OCI-LY7 (cell line): ENCODE data around the gene STXBP6. TPM values are rescaled to one million over a fixed set of nuclear protein-coding genes. Genes with fewer than 3 reads are reported as not detected.

Experiments used
- BruUV-seq: library from RNA; stranded (reverse); fragments of 400-500 nt; replicated peaks from 2 replicates; lab custom pipeline; 2021; lab: Mats Ljungman, UMichigan
- CTCF ChIA-PET: fragments of 300-600 bp; sonication (Branson Sonifier 250); formaldehyde crosslinking; loops from one replicate; lab custom pipeline; 2022; ENCODE audit warnings: antibody characterized with exemption; ENCODE audit not compliant: unreplicated experiment; lab: Charles Lee
- POLR2A ChIA-PET: fragments of 300-600 bp; sonication (Branson Sonifier 250); formaldehyde crosslinking; loops from one replicate; lab custom pipeline; 2022; ENCODE audit warnings: antibody characterized with exemption; lab: Charles Lee
- DNase-seq: peaks from one replicate; pipeline ENCODE4 v3.0.0-alpha.2; 2015; ENCODE audit warnings: low spot score
- H2AFZ ChIP-seq: fragments of 200-600 bp; sonication (generic), shearing (Covaris generic); 2 replicates; pipeline ENCODE4 v1.6.1; 2014; ENCODE audit warnings: mild to moderate bottlenecking, antibody characterized with exemption, low read length, moderate library complexity
- H3K27ac ChIP-seq: fragments of 200-600 bp; sonication (generic); 2 replicates; pipeline ENCODE4 v1.5.1; 2014; ENCODE audit warnings: mixed run types, low read depth, mild to moderate bottlenecking, moderate library complexity, low read length, inconsistent platforms; ENCODE audit not compliant: poor library complexity, severe bottlenecking
- H3K36me3 ChIP-seq: fragments of 200-600 bp; sonication (generic); 2 replicates; pipeline ENCODE4 v1.6.1; 2014; ENCODE audit warnings: mild to moderate bottlenecking, antibody characterized with exemption, low read length, moderate library complexity, mixed read lengths; ENCODE audit not compliant: insufficient read depth
- H3K4me1 ChIP-seq: fragments of 200-600 bp; sonication (generic); 2 replicates; pipeline ENCODE4 v1.5.1; 2014; ENCODE audit warnings: mild to moderate bottlenecking, low read length; ENCODE audit not compliant: insufficient read depth, poor library complexity, severe bottlenecking
- H3K4me2 ChIP-seq: fragments of 200-600 bp; sonication (generic); 2 replicates; pipeline ENCODE4 v1.6.1; 2014; ENCODE audit warnings: mild to moderate bottlenecking, low read length
- H3K4me3 ChIP-seq: fragments of 200-600 bp; sonication (generic); 2 replicates; pipeline ENCODE4 v1.5.1; 2014; ENCODE audit warnings: mild to moderate bottlenecking, low read depth, low read length; ENCODE audit not compliant: poor library complexity, severe bottlenecking
- H3K79me2 ChIP-seq: fragments of 200-600 bp; sonication (generic); 2 replicates; pipeline ENCODE4 v1.6.1; 2016; ENCODE audit warnings: low read depth, mild to moderate bottlenecking, low read length, moderate library complexity, mixed read lengths; ENCODE audit not compliant: insufficient read depth
- H3K9me2 ChIP-seq: fragments of 200-600 bp; sonication (generic); 2 replicates; pipeline ENCODE4 v1.6.1; 2016; ENCODE audit warnings: mild to moderate bottlenecking, low read length, mixed read lengths; ENCODE audit not compliant: insufficient read depth
- H3K9me3 ChIP-seq: fragments of 200-600 bp; sonication (generic); 2 replicates; pipeline ENCODE4 v1.6.1; 2014; ENCODE audit warnings: mild to moderate bottlenecking, mixed run types, low read length, mixed read lengths
- H4K20me1 ChIP-seq: fragments of 200-600 bp; sonication (generic); 2 replicates; pipeline ENCODE4 v1.6.1; 2014; ENCODE audit warnings: mild to moderate bottlenecking, antibody characterized with exemption, low read length, moderate library complexity, mixed read lengths; ENCODE audit not compliant: insufficient read depth
- EZH2phosphoT487 ChIP-seq: fragments of 200-600 bp; sonication (generic); IDR thresholded peaks from 2 replicates; pipeline ENCODE4 v1.6.1; 2018; ENCODE audit warnings: low read depth, borderline replicate concordance, mild to moderate bottlenecking, mixed run types, antibody characterized with exemption, low read length, moderate library complexity, mixed read lengths
- intact Hi-C: fragments of 100-400 bp; cut with micrococcal nuclease; formaldehyde crosslinking; loops from one replicate; pipeline ENCODE4 v1.10.0; 2022; ENCODE audit not compliant: unreplicated experiment
- total RNA-seq, 2 experiments: library from RNA; depleted of rRNA in 1 of 2; stranded (reverse); fragments of >200 nt in 1 of 2; shearing (Covaris generic) in 1 of 2; gene quantifications; 2 replicates each; pipeline ENCODE4 v1.2.3, GENCODE V29; 2014 to 2022
- TF ChIP-seq, protein P1 (sequence below): fragments of 200-600 bp; sonication (generic); conservative IDR thresholded peaks from 2 replicates; pipeline ENCODE4 v1.5.1; 2014; ENCODE audit warnings: mild to moderate bottlenecking, antibody characterized with exemption, low read length, moderate library complexity, mixed read lengths

Gene STXBP6
- total RNA-seq, 2 experiments from 2014 or later = 0.48 TPM; not detected in 1

DNA sequence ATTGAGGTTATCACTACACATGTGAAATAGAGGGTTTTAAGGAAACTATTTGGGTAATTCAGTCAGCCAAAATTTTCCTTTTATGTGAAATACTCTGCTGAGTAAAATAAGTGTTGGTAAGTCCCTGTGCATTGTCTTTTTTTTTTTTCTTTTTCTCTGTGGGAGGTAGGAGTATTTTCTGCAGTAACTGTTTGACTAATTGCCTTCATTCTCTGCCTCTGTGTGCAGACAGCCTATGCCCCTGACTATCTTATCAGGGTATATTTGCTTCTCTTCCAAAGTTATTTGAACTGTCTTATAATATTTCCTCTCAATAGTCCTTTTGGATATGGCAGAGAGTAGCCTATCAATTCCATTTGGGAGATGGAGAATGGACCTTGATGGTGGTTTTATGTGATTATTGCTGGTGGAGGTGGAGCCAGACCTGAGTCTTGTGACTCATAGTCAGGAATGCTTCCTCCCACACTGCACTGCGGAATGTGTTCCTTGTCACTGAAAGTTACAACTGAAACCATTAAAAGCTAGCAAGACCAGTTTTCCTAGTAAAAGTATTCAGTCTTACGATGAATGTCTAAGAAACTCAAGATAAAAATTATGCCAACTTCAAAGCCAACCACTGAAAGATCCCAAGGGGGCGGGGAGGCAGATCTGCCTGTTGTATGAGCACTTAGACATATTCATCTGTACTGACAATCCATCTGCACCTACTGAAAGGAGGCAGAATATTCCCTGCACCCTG is 40.9 kb upstream of the STXBP6 start:
- Histone ChIP-seq H3K27ac (no peak overlapping the region), H2AFZ (no peak overlapping the region), H3K9me3 (no peaks in the 10 kb centered on the region), H4K20me1 (no peaks in the 10 kb centered on the region), H3K79me2 (no peaks in the 10 kb centered on the region), H3K4me3 (no peak overlapping the region), H3K36me3 (no peaks in the 10 kb centered on the region), H3K4me2 (no peak overlapping the region), H3K4me1 (no peaks in the 10 kb centered on the region), H3K9me2 (no peaks in the 10 kb centered on the region)
- no TSS peak for BruUV-seq
- intact Hi-C loops = no loop called here
- DNase-seq = no peak
- POLR2A ChIA-PET = interaction anchor here (0.6 kb wide), 1 partner anchor 54 kb away, joined by 3 read pairs; no protein-coding TSS in a partner anchor
- TF ChIP-seq EZH2phosphoT487 = no peak
- TF ChIP-seq, protein P1, sequence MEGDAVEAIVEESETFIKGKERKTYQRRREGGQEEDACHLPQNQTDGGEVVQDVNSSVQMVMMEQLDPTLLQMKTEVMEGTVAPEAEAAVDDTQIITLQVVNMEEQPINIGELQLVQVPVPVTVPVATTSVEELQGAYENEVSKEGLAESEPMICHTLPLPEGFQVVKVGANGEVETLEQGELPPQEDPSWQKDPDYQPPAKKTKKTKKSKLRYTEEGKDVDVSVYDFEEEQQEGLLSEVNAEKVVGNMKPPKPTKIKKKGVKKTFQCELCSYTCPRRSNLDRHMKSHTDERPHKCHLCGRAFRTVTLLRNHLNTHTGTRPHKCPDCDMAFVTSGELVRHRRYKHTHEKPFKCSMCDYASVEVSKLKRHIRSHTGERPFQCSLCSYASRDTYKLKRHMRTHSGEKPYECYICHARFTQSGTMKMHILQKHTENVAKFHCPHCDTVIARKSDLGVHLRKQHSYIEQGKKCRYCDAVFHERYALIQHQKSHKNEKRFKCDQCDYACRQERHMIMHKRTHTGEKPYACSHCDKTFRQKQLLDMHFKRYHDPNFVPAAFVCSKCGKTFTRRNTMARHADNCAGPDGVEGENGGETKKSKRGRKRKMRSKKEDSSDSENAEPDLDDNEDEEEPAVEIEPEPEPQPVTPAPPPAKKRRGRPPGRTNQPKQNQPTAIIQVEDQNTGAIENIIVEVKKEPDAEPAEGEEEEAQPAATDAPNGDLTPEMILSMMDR = no peak
- CTCF ChIA-PET = no interaction called here

DNA sequence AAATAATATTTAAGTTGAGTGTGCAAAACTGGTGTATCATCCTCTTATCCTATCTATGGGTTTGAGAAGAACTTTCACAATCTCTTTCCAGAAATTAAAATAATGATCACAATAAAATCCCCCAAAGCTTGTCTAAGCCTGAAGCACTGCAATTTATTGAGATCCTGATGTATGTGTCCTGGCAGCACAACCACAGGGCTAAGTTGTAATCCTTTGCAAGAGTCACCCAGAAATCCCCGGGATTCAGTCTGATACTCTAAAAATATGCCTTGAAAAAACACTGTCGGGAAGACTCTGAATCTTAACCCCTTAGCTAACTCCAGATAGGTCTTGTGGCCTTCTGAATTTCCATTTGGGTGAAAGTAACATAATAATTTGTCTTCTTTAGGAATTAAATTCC is 40.3 kb upstream of the STXBP6 start:
- Histone ChIP-seq H3K4me1 (no peaks in the 10 kb centered on the region), H3K36me3 (no peaks in the 10 kb centered on the region), H3K4me3 (no peak overlapping the region), H3K9me3 (no peaks in the 10 kb centered on the region), H3K79me2 (no peaks in the 10 kb centered on the region), H2AFZ (no peak overlapping the region), H3K27ac (no peak overlapping the region), H3K4me2 (no peak overlapping the region), H4K20me1 (no peaks in the 10 kb centered on the region), H3K9me2 (no peaks in the 10 kb centered on the region)
- TF ChIP-seq EZH2phosphoT487 = no peak
- TF ChIP-seq, protein P1 = no peak
- intact Hi-C loops = no loop called here
- CTCF ChIA-PET = no interaction called here
- POLR2A ChIA-PET = no interaction called here
- DNase-seq = no peak
- BruUV-seq = no TSS peak

DNA sequence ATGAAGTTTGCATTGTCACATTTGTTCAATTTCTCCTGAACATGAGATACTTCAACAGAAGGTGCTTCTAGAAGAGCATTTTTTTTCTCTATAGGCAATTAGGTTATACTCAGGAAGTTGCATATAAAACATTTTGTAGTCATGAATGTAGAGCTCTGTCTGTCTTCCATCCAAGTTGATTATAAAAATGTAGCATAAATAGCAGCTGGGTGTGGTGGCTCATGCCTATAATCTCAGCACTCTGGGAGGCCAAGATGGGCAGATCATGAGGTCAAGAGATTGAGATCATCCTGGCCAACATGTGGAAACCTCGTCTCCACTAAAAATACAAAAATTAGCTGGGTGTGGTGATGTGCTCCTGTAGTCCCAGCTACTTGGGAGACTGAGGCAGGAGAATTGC is 39.5 kb upstream of the STXBP6 start:
- no peaks in the 10 kb centered on the region for H4K20me1 ChIP-seq
- TF ChIP-seq, protein P1 = no peak
- TF ChIP-seq EZH2phosphoT487 = no peak
- ChIA-PET CTCF (no interaction called here), POLR2A (no interaction called here)
- no peak overlapping the region for H3K4me3 ChIP-seq
- H3K4me2 ChIP-seq = no peak overlapping the region
- DNase-seq = no peak
- no peaks in the 10 kb centered on the region for H3K4me1 ChIP-seq
- no peak overlapping the region for H2AFZ ChIP-seq
- intact Hi-C loops = no loop called here
- no peaks in the 10 kb centered on the region for H3K36me3 ChIP-seq
- no peak overlapping the region for H3K27ac ChIP-seq
- no TSS peak for BruUV-seq
- H3K9me3 ChIP-seq = no peaks in the 10 kb centered on the region
- H3K79me2 ChIP-seq = no peaks in the 10 kb centered on the region
- H3K9me2 ChIP-seq = no peaks in the 10 kb centered on the region
